NCI-H460 (cell line): ENCODE results near the gene SLC66A2. TPM values are rescaled to one million over a fixed set of nuclear protein-coding genes. Genes with fewer than 3 reads are reported as not detected.
"Not testable (repeated sequence)": the region's sequence is repeated elsewhere in the genome, so short reads cannot be mapped to it uniquely, and the experiment has no call there.

ENCODE experiments used
- DNase-seq: peaks from one replicate; pipeline ENCODE4 v3.0.0-alpha.2; 2016; ENCODE audit warnings: low read depth; ENCODE audit errors: extremely low read depth
- total RNA-seq: library from RNA; depleted of rRNA; stranded (reverse); fragments of >200 nt; shearing (Covaris generic); gene quantifications from 2 replicates; pipeline ENCODE4 v1.2.3, GENCODE V29; 2014

Gene SLC66A2
- total RNA-seq, 1 experiment from 2014 or later: 17.0 TPM

DNA sequence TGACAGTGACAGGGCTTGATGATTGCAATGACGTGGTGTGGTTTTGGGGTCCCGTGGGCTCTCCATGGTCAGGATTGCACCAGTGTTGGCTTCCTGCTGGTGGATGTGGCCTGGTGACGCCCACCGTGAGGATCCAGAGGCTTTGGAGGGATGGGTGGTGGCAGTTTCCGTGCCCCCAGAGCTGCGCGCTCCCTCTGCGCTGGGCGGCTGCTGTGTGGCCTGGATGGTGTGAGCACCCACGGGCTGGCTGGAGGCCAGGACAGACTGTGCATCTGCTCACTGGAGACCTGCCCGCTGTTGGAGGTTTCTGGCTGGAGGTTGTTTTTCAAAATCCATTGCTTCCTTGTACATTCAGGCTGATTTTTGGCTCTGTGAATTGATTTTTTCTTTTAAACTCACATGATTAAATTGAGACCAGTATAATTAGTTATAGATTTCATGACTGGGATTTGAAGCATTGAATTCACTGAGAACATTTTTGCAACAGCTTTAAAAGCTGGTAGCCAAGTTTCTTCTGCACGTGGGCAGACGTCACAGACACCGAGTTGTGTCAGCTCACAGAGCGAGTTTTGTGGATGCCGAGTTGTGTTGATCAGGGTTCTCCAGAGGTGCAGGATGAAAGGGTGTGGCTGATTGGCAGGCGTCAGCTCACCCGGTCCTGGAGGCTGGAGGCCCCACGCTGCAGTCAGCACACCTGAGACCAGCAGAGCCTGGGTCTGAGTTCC lies 81.0 kb downstream of the SLC66A2 start:
- no peak for DNase-seq

DNA sequence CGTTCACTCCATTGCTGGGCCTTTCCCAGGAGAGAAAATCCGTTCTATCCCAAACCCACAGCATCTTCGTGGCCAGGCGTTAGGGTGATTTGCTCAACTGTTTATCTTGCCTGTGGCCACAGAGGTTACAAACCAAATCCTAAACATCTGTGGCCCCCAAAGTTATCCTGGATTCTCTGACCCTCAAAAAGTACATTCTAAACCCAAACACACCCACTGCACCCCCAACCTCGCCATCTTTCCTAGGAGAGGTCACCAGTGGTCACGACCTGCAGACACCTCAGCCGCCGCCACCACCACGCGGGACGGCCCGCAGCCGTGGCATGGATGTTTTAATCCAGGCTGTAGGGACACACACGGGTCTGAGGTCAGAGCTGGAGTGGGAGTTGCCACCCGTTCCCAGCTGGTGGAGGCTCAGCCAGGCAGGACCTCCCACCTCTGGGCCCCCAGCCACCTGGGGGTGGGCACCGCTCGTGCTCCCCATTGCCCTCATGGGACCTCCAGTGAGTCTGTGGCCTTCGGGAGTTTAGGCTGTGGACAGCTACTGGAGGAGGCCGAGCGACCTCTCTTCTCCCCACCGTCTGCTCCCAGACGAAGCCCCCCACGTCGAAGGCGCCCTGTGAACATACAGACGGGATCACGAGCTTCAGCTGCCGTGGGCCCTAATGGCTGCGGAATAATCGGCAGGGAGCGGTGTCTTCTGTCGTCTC lies 81.7 kb downstream of the SLC66A2 start:
- no peak for DNase-seq

DNA sequence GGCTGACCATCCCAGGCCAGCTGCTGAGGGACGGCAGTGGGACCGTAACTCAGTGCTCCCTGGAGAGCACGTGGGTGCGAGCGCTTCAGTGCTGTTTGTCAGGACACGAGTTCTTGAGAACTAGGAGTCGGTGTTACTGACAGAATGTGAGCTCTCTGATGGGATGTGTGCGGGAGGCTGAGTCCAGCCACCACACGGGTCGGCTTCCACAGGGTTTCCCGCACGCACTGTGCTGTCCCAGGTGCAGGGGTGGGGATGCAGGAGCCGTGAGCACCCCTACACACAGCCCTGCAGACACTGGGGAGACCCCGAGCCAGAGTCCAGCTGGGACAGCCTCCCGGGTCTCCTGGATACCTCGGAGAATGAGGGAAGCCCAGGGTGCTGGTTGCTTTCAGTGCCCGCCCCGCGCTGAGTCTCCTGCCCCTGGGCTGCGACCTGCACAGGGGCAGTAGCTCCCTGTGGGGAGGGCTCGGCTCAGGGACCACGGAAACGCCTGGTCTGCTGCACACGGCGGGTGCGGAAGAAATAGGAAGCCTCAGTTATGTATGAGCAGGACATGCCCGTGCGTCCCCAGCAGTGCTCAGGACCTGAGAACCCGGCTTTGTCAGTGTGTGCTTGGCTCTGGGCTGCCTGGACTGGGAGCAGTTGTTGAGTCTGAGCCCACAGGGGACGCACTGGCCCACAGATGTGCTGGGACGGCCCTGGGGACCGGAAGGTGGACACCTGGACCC lies 82.5 kb downstream of the SLC66A2 start:
- no peak for DNase-seq

DNA sequence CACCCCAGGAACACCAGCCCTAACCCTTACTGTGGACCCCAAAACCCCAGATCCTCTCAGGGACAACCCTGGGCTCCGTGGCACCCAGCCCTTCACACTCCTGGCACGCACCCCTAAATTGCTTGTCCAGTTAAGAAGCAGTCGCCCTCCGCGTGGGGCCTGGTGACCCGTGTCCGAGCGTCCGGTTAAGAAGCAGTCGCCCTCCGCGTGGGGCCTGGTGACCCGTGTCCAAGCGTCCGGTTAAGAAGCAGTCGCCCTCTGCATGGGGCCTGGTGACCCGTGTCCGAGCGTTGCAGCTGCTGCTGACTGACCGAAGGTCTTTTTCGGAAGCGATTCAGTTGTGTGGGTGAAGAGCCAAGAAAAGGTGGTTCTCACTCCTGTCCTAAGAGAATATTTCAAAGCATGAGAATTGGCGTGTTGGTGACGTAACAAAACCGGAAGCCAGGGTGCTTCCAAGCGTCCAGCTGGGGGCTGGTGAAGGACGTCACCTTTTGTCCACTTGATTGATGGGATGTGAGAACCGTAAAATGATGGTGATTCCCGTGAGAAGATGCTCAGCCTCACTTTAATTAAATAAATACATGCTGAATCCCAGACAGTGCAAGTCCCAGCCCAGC lies 83.2 kb downstream of the SLC66A2 start:
- DNase-seq: no peak

DNA sequence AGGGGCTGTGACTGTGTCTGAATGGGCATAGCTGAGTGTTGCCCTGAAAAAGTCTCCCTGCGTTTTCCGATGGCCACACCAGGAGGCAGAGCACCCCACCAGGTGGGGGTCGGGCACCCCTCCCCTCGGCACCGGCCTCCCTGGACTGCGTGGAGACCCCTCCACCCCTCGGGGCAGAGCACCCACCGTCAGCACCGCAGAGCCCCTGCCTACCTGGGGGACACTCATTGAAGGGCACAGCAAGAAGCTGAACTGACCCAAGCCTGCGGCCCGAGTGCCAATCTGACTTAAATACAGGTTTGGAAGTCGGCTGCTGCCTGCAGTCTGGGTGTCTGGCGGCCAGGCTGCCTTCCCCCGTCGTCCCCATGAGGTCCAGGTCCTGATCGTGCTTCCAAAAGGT lies 83.8 kb downstream of the SLC66A2 start:
- DNase-seq: no peak

DNA sequence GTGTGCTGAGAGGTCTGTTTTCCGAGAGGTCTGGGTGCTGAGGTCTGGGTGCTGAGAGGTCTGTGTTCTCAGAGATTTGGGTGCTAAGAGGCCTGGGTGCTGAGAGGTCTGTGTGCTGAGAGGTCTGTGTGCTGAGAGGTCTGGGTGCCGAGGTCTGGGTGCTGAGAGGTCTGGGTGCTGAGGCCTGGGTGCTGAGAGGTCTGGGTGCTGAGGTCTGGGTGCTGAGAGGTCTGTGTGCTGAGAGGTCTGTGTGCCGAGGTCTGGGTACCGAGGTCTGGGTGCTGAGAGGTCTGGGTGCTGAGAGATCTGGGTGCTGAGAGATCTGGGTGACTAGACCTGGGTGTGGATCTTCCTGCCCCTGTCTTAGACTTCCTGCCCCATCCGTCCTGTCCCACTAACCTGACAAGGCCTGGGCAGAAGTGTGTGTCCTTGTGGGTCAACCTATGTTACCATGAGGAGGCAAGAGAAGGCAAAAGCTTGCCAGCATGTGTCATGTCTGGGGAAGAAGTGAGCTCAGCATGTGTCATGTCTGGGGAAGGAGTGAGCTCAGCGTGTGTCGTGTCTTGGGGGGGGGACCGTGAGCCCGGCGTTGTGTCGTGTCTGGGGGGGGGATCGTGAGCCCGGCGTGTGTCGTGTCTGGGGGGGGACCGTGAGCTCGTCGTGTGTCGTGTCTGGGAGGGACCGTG lies 84.4 kb downstream of the SLC66A2 start:
- DNase-seq: no peak

DNA sequence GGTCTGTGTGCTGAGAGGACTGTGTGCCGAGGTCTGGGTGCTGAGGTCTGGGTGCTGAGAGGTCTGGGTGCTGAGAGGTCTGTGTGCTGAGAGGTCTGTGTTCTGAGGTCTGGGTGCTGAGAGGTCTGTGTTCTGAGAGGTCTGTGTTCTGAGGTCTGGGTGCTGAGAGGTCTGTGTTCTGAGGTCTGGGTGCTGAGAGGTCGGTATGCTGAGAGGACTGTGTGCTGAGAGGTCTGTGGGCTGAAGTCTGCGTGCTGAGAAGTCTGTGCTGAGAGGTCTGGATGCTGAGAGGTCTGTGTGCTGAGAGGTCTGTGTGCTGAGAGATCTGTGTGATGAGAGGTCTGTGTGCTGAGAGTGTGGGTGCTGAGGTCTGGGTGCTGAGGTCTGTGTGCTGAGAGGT lies 85.5 kb downstream of the SLC66A2 start:
- not testable (repeated sequence) for DNase-seq

DNA sequence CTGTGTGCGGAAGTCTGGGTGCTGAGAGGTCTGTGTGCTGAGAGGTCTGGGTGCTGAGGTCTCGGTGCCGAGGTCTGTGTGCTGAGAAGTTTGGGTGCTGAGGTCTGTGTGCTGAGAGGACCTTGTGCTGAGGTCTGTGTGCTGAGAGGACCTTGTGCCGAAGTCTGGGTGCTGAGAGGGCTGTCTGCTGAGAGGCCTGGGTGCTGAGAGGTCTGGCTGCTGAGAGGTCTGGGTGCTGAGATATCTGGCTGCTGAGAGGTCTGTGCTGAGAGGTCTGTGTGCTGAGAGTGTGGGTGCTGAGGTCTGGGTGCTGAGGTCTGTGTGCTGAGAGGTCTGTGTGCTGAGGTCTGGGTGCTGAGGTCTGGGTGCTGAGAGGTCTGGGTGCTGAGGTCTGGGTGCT lies 86.5 kb downstream of the SLC66A2 start:
- DNase-seq: not testable (repeated sequence)

DNA sequence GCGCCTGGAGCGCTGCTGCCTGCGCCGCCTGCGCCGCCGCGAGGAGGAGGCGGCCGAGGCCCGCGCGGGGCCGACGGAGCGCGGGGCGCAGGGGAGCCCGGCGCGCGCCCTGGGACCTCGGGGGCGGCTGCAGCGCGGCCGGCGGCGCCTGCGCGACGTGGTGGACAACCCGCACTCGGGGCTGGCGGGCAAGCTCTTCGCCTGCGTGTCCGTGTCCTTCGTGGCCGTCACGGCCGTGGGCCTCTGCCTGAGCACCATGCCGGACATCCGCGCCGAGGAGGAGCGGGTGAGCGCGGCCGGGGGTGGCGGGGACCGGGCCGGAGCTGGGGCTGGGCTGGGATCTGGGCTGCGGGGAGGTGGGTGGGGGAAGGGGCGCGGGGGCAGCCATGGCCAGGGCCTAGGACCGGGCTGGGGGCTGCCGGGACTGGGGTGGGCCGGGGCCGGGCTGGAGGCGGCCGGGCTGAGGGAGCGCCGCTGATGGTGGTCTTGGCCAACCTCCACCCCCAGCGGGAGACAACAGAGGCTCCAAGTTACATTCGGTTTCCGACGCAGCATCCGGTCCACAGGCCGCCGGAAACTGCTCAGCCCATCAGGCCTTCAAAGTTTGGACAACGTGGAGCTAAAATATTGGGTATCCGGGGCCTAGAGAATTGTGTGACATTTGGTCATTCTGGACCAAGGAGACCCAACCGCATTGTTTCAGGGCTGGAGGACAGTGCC lies 87.3 kb downstream of the SLC66A2 start:
- no peak for DNase-seq

DNA sequence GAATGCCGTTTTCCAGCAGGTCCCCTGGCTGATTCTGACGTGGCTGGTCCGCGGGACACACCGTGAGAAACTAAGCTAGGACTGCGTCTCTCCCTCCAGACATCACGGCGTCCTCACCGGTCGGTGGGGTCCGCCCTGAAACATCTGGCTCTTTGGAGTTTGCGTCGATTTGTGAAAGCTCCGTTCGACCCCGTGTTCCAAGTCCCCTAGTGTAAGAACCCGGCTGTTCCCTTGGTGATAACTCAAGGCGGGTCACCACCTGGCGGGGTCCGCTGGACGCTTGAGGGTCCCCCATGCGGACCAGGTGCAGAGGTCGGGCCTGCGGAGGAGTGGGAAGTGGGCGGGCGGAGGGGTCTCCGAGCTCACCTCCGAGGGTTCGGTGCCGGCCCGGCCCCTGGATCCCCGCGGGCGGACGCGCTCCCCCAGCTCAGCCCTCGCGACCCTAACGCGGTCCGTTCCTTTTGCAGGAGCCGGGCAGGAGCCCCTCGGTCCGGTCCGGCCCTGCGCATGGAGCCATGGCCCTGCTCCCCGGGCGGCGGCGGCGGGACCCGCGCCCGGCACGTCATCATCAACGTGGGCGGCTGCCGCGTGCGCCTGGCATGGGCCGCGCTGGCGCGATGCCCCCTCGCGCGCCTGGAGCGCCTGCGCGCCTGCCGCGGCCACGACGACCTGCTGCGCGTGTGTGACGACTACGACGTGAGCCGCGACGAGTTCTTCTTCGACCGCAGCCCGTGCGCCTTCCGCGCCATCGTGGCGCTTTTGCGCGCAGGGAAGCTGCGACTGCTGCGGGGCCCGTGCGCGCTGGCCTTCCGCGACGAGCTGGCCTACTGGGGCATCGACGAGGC lies 88.1 kb downstream of the SLC66A2 start:
- no peak for DNase-seq

DNA sequence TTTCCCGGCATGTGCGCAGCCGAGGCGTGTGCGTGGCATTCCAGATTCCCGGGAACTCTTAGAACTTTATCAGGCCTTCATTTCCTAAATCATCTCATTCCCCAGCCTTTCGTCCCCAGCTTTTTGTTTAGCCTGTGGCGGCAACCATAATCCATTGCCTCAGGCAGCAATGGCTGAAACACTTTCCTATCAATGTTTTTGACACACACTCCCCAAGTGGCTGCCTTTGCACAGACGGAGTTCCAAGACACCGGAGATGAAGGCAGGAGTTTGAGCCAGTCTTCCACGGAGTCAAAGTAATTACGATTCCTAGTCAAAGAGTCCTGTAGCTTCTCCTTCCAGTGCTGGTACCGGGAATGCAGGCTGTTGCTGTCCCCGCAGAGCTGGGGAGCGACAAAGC lies 88.9 kb downstream of the SLC66A2 start:
- DNase-seq: no peak

DNA sequence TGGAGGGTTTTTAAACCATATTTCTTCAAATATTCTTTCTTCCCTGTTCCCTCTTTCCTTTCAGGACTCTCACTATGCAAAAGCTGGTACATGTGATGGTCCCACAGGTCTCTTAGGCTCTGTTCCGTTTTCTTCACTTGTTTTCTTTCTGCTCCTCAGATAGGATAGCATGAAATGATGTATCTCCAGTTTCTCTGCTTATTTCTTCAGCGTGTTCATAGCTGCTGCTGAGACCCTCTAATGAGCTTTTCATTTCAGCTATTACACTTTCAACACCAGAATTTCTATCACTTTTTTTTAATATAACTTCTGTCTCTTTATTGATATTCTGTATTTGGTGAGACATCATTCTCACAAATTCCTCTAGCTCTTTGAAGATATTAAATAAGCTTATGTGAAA lies 89.8 kb downstream of the SLC66A2 start:
- DNase-seq: no peak

DNA sequence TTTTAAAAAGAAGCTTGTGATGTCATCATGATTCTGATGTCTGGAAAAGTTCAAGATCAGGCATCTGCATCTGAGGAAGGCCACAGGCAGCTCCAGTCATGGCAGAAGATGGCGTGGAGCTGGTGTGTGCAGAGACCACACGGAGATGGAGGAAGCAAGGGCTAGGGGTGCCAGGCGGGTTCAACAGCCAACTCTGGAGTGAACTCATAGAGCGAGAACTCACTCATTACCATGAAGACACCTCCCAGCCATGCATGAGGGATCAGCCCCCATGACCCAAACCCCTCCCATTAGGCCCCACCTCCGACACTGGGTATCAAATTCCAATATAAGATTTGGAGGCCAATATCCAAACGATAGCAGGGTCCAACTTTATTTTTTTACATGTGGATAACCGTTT lies 92.1 kb downstream of the SLC66A2 start:
- no peak for DNase-seq

DNA sequence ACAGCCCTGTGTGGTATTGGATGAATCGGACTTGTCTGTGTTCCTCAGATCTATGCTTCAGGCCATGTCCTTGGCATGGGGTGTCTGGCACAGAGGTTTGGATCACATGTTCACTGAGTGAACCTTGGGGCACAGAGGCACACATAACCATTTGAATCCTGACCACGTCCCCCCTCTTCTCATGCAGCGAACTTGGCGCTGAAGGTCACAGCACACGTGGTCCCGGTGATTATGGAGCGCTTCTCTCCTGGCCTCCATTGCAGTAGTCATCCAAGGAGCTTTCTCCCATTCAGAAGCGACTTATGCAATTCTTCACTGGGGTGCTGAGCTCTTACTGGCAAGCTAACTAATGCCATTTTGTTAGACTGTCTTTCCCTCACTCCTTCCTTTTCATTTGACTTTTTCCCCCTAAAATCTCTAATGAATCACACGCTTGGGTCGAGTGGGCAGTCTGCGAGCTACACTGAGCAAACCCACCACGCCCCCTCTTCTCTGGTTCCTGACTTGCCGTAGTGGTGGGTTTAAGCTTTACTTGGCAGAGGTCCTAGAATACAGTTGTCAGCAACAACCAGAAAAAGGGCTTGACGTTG lies 94.3 kb downstream of the SLC66A2 start:
- no peak for DNase-seq

DNA sequence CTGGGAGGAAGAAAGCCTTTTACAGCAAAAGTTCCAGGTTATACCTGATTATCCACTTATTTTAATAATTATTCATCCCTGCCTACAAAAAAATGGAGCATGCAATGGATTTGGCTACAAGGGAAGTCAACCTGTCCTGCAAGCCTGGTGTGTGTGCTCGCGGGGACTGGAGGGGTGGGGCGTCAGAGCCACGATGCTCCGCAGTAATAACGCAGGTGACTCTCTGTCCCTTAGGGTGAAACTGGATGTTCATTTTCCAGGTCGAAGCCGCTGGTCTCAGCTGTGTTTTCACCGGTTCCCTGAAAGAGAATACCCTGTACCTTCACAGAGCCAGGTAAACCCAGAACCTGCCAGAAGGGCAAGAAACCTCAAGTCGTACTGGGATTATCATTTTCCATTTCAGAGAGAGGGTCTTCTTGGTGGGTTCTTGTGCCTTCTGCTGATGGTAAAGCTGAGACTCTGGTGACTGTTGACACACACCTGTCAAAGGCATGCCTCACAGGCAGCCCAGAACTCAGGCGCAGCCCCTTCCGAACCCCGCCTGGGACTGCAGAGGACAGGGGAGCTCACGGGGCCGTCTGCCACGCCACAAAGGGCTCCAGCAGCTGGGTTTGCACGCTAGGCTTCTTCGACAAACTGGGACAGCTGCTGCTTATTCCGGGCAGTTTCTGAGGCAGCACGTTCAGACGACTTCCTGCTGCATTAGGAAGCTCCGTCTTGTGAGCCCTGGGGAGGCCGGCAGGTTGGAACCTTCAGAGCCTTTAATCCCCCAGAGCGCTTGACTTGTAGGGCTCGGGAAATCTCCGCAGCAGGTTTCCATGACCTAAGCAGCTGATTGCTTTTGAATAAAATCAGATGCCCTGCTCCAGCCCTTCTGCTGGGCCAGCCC lies 95.1 kb downstream of the SLC66A2 start:
- no peak for DNase-seq

DNA sequence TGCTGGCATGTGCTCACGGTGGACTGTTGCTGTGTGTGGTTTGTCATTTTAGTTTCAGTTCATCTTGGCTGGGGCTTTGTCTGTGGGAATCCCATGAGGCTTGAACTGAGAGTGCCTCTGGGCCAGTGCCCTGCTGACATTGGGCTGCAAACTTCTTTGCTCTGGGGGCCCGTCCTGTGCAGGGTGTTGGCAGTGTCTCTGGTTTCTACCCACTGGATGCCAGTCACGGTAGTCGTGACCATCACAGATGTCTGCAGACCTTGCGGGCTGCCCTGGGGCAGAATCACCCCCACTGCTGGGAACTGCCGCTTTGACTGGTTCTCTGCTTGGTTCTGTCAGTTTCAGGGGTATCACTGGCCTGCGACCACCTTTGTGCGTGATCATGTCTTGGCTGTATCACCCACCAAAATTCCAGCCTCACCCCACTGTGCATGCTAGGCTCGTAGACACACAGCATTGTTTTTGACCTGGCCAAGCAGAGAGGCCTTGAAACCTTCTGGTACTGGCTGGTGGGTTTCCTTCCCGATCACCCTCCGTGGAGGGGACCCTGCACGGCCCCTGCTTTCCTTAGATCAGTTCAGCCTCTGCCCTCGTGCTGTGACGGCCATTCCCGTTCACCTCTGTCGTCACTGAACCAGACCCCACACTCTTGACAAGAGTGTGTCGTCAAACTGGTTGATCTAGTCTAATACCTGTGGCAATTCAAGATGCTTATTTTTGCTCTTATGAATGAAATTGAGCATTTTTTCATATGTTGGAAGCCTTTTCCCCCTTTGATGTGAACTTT lies 96.1 kb downstream of the SLC66A2 start:
- no peak for DNase-seq

DNA sequence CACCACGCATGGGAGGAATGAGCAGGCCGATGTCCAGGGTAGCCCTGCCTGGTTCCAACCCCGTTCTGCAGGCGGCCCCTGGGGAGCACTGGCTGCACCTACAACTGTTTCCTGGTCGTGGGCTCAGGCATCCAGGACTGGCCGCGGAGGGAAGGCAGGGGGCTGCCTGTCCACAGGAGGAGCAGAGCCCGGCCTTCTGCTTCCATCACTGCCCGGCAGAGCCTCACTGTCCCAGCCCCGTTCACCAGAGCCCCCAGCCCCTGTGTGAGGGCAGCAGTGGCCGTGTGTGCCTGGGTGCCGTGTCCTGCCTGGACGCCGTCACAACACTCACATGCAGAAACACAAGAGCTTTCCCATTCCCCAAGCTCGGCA lies 97.5 kb downstream of the SLC66A2 start:
- DNase-seq: no peak
